Common myeloid progenitor, CD34-positive (primary cell): Measurements from ENCODE around the gene TPD52L3.

Experiments
- CTCF ChIA-PET: fragments of 350-600 bp; sonication (Branson Sonifier 250); formaldehyde crosslinking; loops from one replicate; lab custom pipeline; 2021; ENCODE audit warnings: antibody characterized with exemption; lab: Charles Lee
- POLR2A ChIA-PET: fragments of 350-600 bp; sonication (Branson Sonifier 250); formaldehyde crosslinking; loops from one replicate; lab custom pipeline; 2021; ENCODE audit warnings: antibody characterized with exemption; lab: Charles Lee
- DNase-seq, 3 donors: peaks; one replicate each; pipeline versions ENCODE4 v3.0.0 to v3.0.0-alpha.2; 2013
- H3K27ac ChIP-seq, 2 experiments: 1 replicate in 1 of 2; 2 replicates in 1 of 2; pipeline ENCODE4 v1.7.0; 2013; ENCODE audit warnings: inconsistent platforms in 2 of 2, low read length in 2 of 2, mild to moderate bottlenecking in 2 of 2, low read depth in 1 of 2, moderate library complexity in 1 of 2; ENCODE audit not compliant: severe bottlenecking in 2 of 2, insufficient read depth in 1 of 2, poor library complexity in 1 of 2
- H3K27me3 ChIP-seq, 5 experiments: replicated peaks in 2 of 5; 1 replicate in 3 of 5; 2 replicates in 2 of 5; pipeline versions ENCODE4 v1.6.1 to v1.7.0; 2013; ENCODE audit warnings: low read length in 4 of 5, mild to moderate bottlenecking in 2 of 5, moderate library complexity in 2 of 5, inconsistent platforms in 1 of 5; ENCODE audit not compliant: insufficient read depth in 5 of 5, control insufficient read depth in 4 of 5
- H3K36me3 ChIP-seq, 4 experiments: 1 replicate in 2 of 4; 2 replicates in 2 of 4; pipeline versions ENCODE4 v1.6.1 to v1.7.0; 2013; ENCODE audit warnings: low read length in 3 of 4, control low read depth in 1 of 4, mild to moderate bottlenecking in 1 of 4; ENCODE audit not compliant: control insufficient read depth in 4 of 4, insufficient read depth in 4 of 4
- H3K4me1 ChIP-seq, 4 experiments: 1 replicate in 3 of 4; 2 replicates in 1 of 4; pipeline versions ENCODE4 v1.6.1 to v1.7.1; 2013; ENCODE audit warnings: low read length in 3 of 4, mild to moderate bottlenecking in 3 of 4, control low read depth in 1 of 4, inconsistent platforms in 1 of 4, moderate library complexity in 1 of 4; ENCODE audit not compliant: control insufficient read depth in 4 of 4, insufficient read depth in 4 of 4; ENCODE audit errors: control extremely low read depth in 1 of 4
- H3K4me3 ChIP-seq, 7 experiments: 1 replicate in 4 of 7; 2 replicates in 3 of 7; pipeline versions ENCODE4 v1.5.1 to v1.7.0; 2013; ENCODE audit warnings: mild to moderate bottlenecking in 7 of 7, low read length in 6 of 7, moderate library complexity in 6 of 7, inconsistent platforms in 2 of 7, low read depth in 2 of 7, control low read depth in 1 of 7; ENCODE audit not compliant: insufficient read depth in 4 of 7, control insufficient read depth in 1 of 7; ENCODE audit errors: extremely low read depth in 1 of 7
- H3K9me3 ChIP-seq, 5 experiments: 1 replicate in 4 of 5; 2 replicates in 1 of 5; pipeline versions ENCODE4 v1.6.1 to v1.7.1; 2013; ENCODE audit warnings: low read length in 4 of 5, mild to moderate bottlenecking in 2 of 5, inconsistent platforms in 1 of 5, low read depth in 1 of 5, moderate library complexity in 1 of 5; ENCODE audit not compliant: control insufficient read depth in 4 of 5, insufficient read depth in 2 of 5; ENCODE audit errors: control extremely low read depth in 1 of 5
- WGBS: methylation state at CpG from one replicate; pipeline ENCODE4 v1.1.5; 2013; ENCODE audit not compliant: insufficient coverage; 5-methylcytosine and 5-hydroxymethylcytosine counted together

Gene TPD52L3

GRCh38 chr9:6356904-6357303, 28.7 kb downstream of the TPD52L3 start:
- CTCF ChIA-PET, result interaction anchor here (1.2 to 9.9 kb wide), 3 partner anchors 10 to 211 kb away, joined by 3 to 114 read pairs (median 14); no protein-coding TSS in a partner anchor
- H3K27me3 ChIP-seq, result peaks cover 0 to 3% (median 0%) of the 10 kb centered on the region in 5 experiments

GRCh38 chr9:6367128-6367890, 39.1 kb downstream of the TPD52L3 start:
- Histone ChIP-seq H3K27me3 (no peaks in the 10 kb centered on the region), H3K27ac (no peak overlapping the region), H3K4me1 (no peaks in the 10 kb centered on the region), H3K36me3 (no peaks in the 10 kb centered on the region), H3K4me3 (no peak overlapping the region), H3K9me3 (peaks cover 0 to 15% (median 6%) of the 10 kb centered on the region in 5 experiments)
- CTCF ChIA-PET, result interaction anchor here (1.3 to 4.2 kb wide), 3 partner anchors 11 to 13 kb away, joined by 3 to 14 read pairs (median 3); no protein-coding TSS in a partner anchor
- 100% methylated on average over 2 of the region's 4 CpGs for whole genome bisulfite sequencing
- POLR2A ChIA-PET, result no interaction called here
- no peak for DNase-seq

More at GRCh38 chr9:6356904-6357303, 28.7 kb downstream of the TPD52L3 start:
- POLR2A ChIA-PET, result no interaction called here
- Histone ChIP-seq H3K4me3 (no peak overlapping the region), H3K4me1 (no peaks in the 10 kb centered on the region), H3K9me3 (no peaks in the 10 kb centered on the region), H3K36me3 (no peaks in the 10 kb centered on the region), H3K27ac (no peak overlapping the region)
- WGBS, result no CpG with 5 or more reads among the region's 1 CpG
- DNase-seq, result no peak

- no peak overlapping the region for H3K27ac ChIP-seq
- H3K4me3 ChIP-seq, result no peak overlapping the region
- peaks cover 0 to 21% (median 6%) of the 10 kb centered on the region in 5 experiments for H3K9me3 ChIP-seq
- DNase-seq, result no peak
- H3K4me1 ChIP-seq, result no peaks in the 10 kb centered on the region
- CTCF ChIA-PET, result interaction anchor here (4.2 kb wide), 1 partner anchor 13 kb away, joined by 14 read pairs; no protein-coding TSS in a partner anchor
- H3K27me3 ChIP-seq, result no peaks in the 10 kb centered on the region
- WGBS, result 100% methylated on average over 1 of the region's 2 CpGs
- no peaks in the 10 kb centered on the region for H3K36me3 ChIP-seq
- POLR2A ChIA-PET, result no interaction called here
Measured at GRCh38 chr9:6368831-6369230, 40.7 kb downstream of the TPD52L3 start.
